ENCODE measurements around the gene PANK4. TPM values are rescaled to one million over a fixed set of nuclear protein-coding genes. Genes with fewer than 3 reads are reported as not detected.

PANK4 gene
- total and polyA plus RNA-seq, 8 donors, result 9.7 to 26.4 (median 11.6) TPM

GRCh38 chr1:2483026-2483425, 43.4 kb downstream of the PANK4 start:
- WGBS, 2 donors, result 78 to 82% methylated on average over 13 of the region's 13 CpGs
- no peaks in the 10 kb centered on the region for H3K9me3 ChIP-seq
- H3K36me3 ChIP-seq, result no peaks in the 10 kb centered on the region
- ATAC-seq, result no peak
- H3K27me3 ChIP-seq, result no peaks in the 10 kb centered on the region
- intact Hi-C loops (cut with DNase I), result no loop called here
- no peak for TF ChIP-seq CTCF (IDR thresholded peaks at IDR 0.05)
- DNase-seq, result no peak
- no peak for FAIRE-seq
- no peaks in the 10 kb centered on the region for H3K4me1 ChIP-seq
- no peak overlapping the region for H3K27ac ChIP-seq
- H3K4me3 ChIP-seq, result no peak overlapping the region

GRCh38 chr1:2482588-2482987, 43.8 kb downstream of the PANK4 start:
- H3K36me3 ChIP-seq, result no peaks in the 10 kb centered on the region
- no peak for FAIRE-seq
- intact Hi-C loops (cut with DNase I), result no loop called here
- DNase-seq, result no peak
- 71 to 77% methylated on average over 11 of the region's 11 CpGs for WGBS, 2 donors
- H3K4me1 ChIP-seq, result no peaks in the 10 kb centered on the region
- no peak for TF ChIP-seq CTCF (IDR thresholded peaks at IDR 0.05)
- no peak for ATAC-seq
- no peak overlapping the region for H3K27ac ChIP-seq
- no peaks in the 10 kb centered on the region for H3K27me3 ChIP-seq
- H3K9me3 ChIP-seq, result no peaks in the 10 kb centered on the region
- no peak overlapping the region for H3K4me3 ChIP-seq

GRCh38 chr1:2481885-2482284, 44.5 kb downstream of the PANK4 start:
- ATAC-seq (peak in 1 of 4 donors; percentile 14), FAIRE-seq (no peak), DNase-seq (no peak)
- H3K4me3 ChIP-seq, result no peak overlapping the region
- 71 to 81% methylated on average over 10 of the region's 10 CpGs for WGBS, 2 donors
- H3K27ac ChIP-seq, result no peak overlapping the region
- intact Hi-C loops (cut with DNase I), result no loop called here
- H3K4me1 ChIP-seq, result no peaks in the 10 kb centered on the region
- no peaks in the 10 kb centered on the region for H3K36me3 ChIP-seq
- TF ChIP-seq CTCF (IDR thresholded peaks at IDR 0.05), result no peak
- no peaks in the 10 kb centered on the region for H3K9me3 ChIP-seq
- H3K27me3 ChIP-seq, result no peaks in the 10 kb centered on the region

GRCh38 chr1:2480986-2481364, 45.4 kb downstream of the PANK4 start:
- FAIRE-seq, result no peak

More at GRCh38 chr1:2480986-2481364, 45.4 kb downstream of the PANK4 start:
- DNase-seq, result no peak
- no peaks in the 10 kb centered on the region for H3K9me3 ChIP-seq
- no peak for TF ChIP-seq CTCF (IDR thresholded peaks at IDR 0.05)
- no peaks in the 10 kb centered on the region for H3K36me3 ChIP-seq
- no peaks in the 10 kb centered on the region for H3K27me3 ChIP-seq
- WGBS, 2 donors, result 81% methylated on average over 12 of the region's 12 CpGs
- no peak overlapping the region for H3K4me3 ChIP-seq
- intact Hi-C loops (cut with DNase I), result no loop called here
- peak in 1 of 4 donors; percentile 41 for ATAC-seq
- H3K27ac ChIP-seq, result no peak overlapping the region
- H3K4me1 ChIP-seq, result no peaks in the 10 kb centered on the region

Data from pancreas (tissue), 10 donors.